Measurements from ENCODE around the gene A2ML1.

The A2ML1 gene

GRCh38 chr12:8829125-8829518, 6.7 kb downstream of the A2ML1 start:
- H3K4me1 ChIP-seq (ENCODE audit: control insufficient read depth in 5 of 5, insufficient read depth in 5 of 5, low read length in 5 of 5): peaks cover 0 to 7% (median 0%) of the 10 kb centered on the region in 5 donors
- H3K27me3 ChIP-seq (ENCODE audit: control insufficient read depth in 5 of 5, insufficient read depth in 4 of 5, low read length in 5 of 5): no peaks in the 10 kb centered on the region
- H3K36me3 ChIP-seq (ENCODE audit: control insufficient read depth in 5 of 5, insufficient read depth in 5 of 5, low read length in 5 of 5): no peaks in the 10 kb centered on the region
- no peak overlapping the region for H3K9ac ChIP-seq (ENCODE audit: low read length in 5 of 5)
- H3K27ac ChIP-seq (ENCODE audit: low read depth, low read length): no peak overlapping the region
- no peak overlapping the region for H3K4me3 ChIP-seq (ENCODE audit: low read depth in 1 of 5, low read length in 5 of 5)
- H3K9me3 ChIP-seq (ENCODE audit: control insufficient read depth in 5 of 5, low read length in 5 of 5): peaks cover 0 to 5% (median 0%) of the 10 kb centered on the region in 5 donors

GRCh38 chr12:8829621-8830020, 7.2 kb downstream of the A2ML1 start:
- Histone ChIP-seq H3K9ac (ENCODE audit: low read length in 5 of 5) (no peak overlapping the region), H3K27me3 (ENCODE audit: control insufficient read depth in 5 of 5, insufficient read depth in 4 of 5, low read length in 5 of 5) (no peaks in the 10 kb centered on the region), H3K36me3 (ENCODE audit: control insufficient read depth in 5 of 5, insufficient read depth in 5 of 5, low read length in 5 of 5) (no peaks in the 10 kb centered on the region), H3K27ac (ENCODE audit: low read depth, low read length) (no peak overlapping the region), H3K4me1 (ENCODE audit: control insufficient read depth in 5 of 5, insufficient read depth in 5 of 5, low read length in 5 of 5) (peaks cover 0 to 7% (median 0%) of the 10 kb centered on the region in 5 donors), H3K4me3 (ENCODE audit: low read depth in 1 of 5, low read length in 5 of 5) (no peak overlapping the region), H3K9me3 (ENCODE audit: control insufficient read depth in 5 of 5, low read length in 5 of 5) (peaks cover 0 to 5% (median 0%) of the 10 kb centered on the region in 5 donors)

- Histone ChIP-seq H3K4me1 (ENCODE audit: control insufficient read depth in 5 of 5, insufficient read depth in 5 of 5, low read length in 5 of 5) (peaks cover 0 to 7% (median 0%) of the 10 kb centered on the region in 5 donors), H3K27me3 (ENCODE audit: control insufficient read depth in 5 of 5, insufficient read depth in 4 of 5, low read length in 5 of 5) (no peaks in the 10 kb centered on the region), H3K9me3 (ENCODE audit: control insufficient read depth in 5 of 5, low read length in 5 of 5) (no peaks in the 10 kb centered on the region), H3K9ac (ENCODE audit: low read length in 5 of 5) (no peak overlapping the region), H3K27ac (ENCODE audit: low read depth, low read length) (no peak overlapping the region), H3K36me3 (ENCODE audit: control insufficient read depth in 5 of 5, insufficient read depth in 5 of 5, low read length in 5 of 5) (no peaks in the 10 kb centered on the region), H3K4me3 (ENCODE audit: low read depth in 1 of 5, low read length in 5 of 5) (no peak overlapping the region)
Observed at GRCh38 chr12:8831116-8831515, 8.7 kb downstream of the A2ML1 start.

GRCh38 chr12:8832500-8832899, 10.1 kb downstream of the A2ML1 start:
- Histone ChIP-seq H3K9me3 (ENCODE audit: control insufficient read depth in 5 of 5, low read length in 5 of 5) (no peaks in the 10 kb centered on the region), H3K4me3 (ENCODE audit: low read depth in 1 of 5, low read length in 5 of 5) (no peak overlapping the region), H3K36me3 (ENCODE audit: control insufficient read depth in 5 of 5, insufficient read depth in 5 of 5, low read length in 5 of 5) (no peaks in the 10 kb centered on the region), H3K4me1 (ENCODE audit: control insufficient read depth in 5 of 5, insufficient read depth in 5 of 5, low read length in 5 of 5) (peaks cover 0 to 7% (median 0%) of the 10 kb centered on the region in 5 donors), H3K27ac (ENCODE audit: low read depth, low read length) (no peak overlapping the region), H3K9ac (ENCODE audit: low read length in 5 of 5) (no peak overlapping the region), H3K27me3 (ENCODE audit: control insufficient read depth in 5 of 5, insufficient read depth in 4 of 5, low read length in 5 of 5) (no peaks in the 10 kb centered on the region)

GRCh38 chr12:8834230-8834629, 11.8 kb downstream of the A2ML1 start:
- H3K4me3 ChIP-seq (ENCODE audit: low read depth in 1 of 5, low read length in 5 of 5): no peak overlapping the region
- no peaks in the 10 kb centered on the region for H3K36me3 ChIP-seq (ENCODE audit: control insufficient read depth in 5 of 5, insufficient read depth in 5 of 5, low read length in 5 of 5)
- H3K27me3 ChIP-seq (ENCODE audit: control insufficient read depth in 5 of 5, insufficient read depth in 4 of 5, low read length in 5 of 5): no peaks in the 10 kb centered on the region
- no peak overlapping the region for H3K9ac ChIP-seq (ENCODE audit: low read length in 5 of 5)
- no peak overlapping the region for H3K27ac ChIP-seq (ENCODE audit: low read depth, low read length)
- no peaks in the 10 kb centered on the region for H3K4me1 ChIP-seq (ENCODE audit: control insufficient read depth in 5 of 5, insufficient read depth in 5 of 5, low read length in 5 of 5)
- no peaks in the 10 kb centered on the region for H3K9me3 ChIP-seq (ENCODE audit: control insufficient read depth in 5 of 5, low read length in 5 of 5)

GRCh38 chr12:8837291-8837690, 14.9 kb downstream of the A2ML1 start:
- H3K4me3 ChIP-seq (ENCODE audit: low read depth in 1 of 5, low read length in 5 of 5): no peak overlapping the region
- H3K9ac ChIP-seq (ENCODE audit: low read length in 5 of 5): no peak overlapping the region
- no peak overlapping the region for H3K27ac ChIP-seq (ENCODE audit: low read depth, low read length)
- no peaks in the 10 kb centered on the region for H3K9me3 ChIP-seq (ENCODE audit: control insufficient read depth in 5 of 5, low read length in 5 of 5)
- H3K27me3 ChIP-seq (ENCODE audit: control insufficient read depth in 5 of 5, insufficient read depth in 4 of 5, low read length in 5 of 5): no peaks in the 10 kb centered on the region
- no peaks in the 10 kb centered on the region for H3K4me1 ChIP-seq (ENCODE audit: control insufficient read depth in 5 of 5, insufficient read depth in 5 of 5, low read length in 5 of 5)
- no peaks in the 10 kb centered on the region for H3K36me3 ChIP-seq (ENCODE audit: control insufficient read depth in 5 of 5, insufficient read depth in 5 of 5, low read length in 5 of 5)

- H3K36me3 ChIP-seq (ENCODE audit: control insufficient read depth in 5 of 5, insufficient read depth in 5 of 5, low read length in 5 of 5): no peaks in the 10 kb centered on the region
Observed at GRCh38 chr12:8840321-8840720, 17.9 kb downstream of the A2ML1 start.

GRCh38 chr12:8840938-8841633, 18.7 kb downstream of the A2ML1 start:
- H3K9ac ChIP-seq (ENCODE audit: low read length in 5 of 5): no peak overlapping the region
- peaks cover 0 to 5% (median 3%) of the 10 kb centered on the region in 5 donors for H3K4me1 ChIP-seq (ENCODE audit: control insufficient read depth in 5 of 5, insufficient read depth in 5 of 5, low read length in 5 of 5)

More at GRCh38 chr12:8840321-8840720, 17.9 kb downstream of the A2ML1 start:
- H3K9ac ChIP-seq (ENCODE audit: low read length in 5 of 5): no peak overlapping the region
- H3K4me1 ChIP-seq (ENCODE audit: control insufficient read depth in 5 of 5, insufficient read depth in 5 of 5, low read length in 5 of 5): peaks cover 0 to 5% (median 3%) of the 10 kb centered on the region in 5 donors
- H3K9me3 ChIP-seq (ENCODE audit: control insufficient read depth in 5 of 5, low read length in 5 of 5): no peaks in the 10 kb centered on the region
- H3K27ac ChIP-seq (ENCODE audit: low read depth, low read length): no peak overlapping the region
- H3K4me3 ChIP-seq (ENCODE audit: low read depth in 1 of 5, low read length in 5 of 5): no peak overlapping the region
- no peaks in the 10 kb centered on the region for H3K27me3 ChIP-seq (ENCODE audit: control insufficient read depth in 5 of 5, insufficient read depth in 4 of 5, low read length in 5 of 5)

GRCh38 chr12:8841778-8842177, 19.4 kb downstream of the A2ML1 start:
- no peak overlapping the region for H3K9ac ChIP-seq (ENCODE audit: low read length in 5 of 5)
- H3K4me3 ChIP-seq (ENCODE audit: low read depth in 1 of 5, low read length in 5 of 5): no peak overlapping the region
- H3K27ac ChIP-seq (ENCODE audit: low read depth, low read length): no peak overlapping the region
- no peaks in the 10 kb centered on the region for H3K9me3 ChIP-seq (ENCODE audit: control insufficient read depth in 5 of 5, low read length in 5 of 5)
- no peaks in the 10 kb centered on the region for H3K36me3 ChIP-seq (ENCODE audit: control insufficient read depth in 5 of 5, insufficient read depth in 5 of 5, low read length in 5 of 5)
- H3K4me1 ChIP-seq (ENCODE audit: control insufficient read depth in 5 of 5, insufficient read depth in 5 of 5, low read length in 5 of 5): peaks cover 0 to 5% (median 3%) of the 10 kb centered on the region in 5 donors
- no peaks in the 10 kb centered on the region for H3K27me3 ChIP-seq (ENCODE audit: control insufficient read depth in 5 of 5, insufficient read depth in 4 of 5, low read length in 5 of 5)

More at GRCh38 chr12:8840938-8841633, 18.7 kb downstream of the A2ML1 start:
- no peaks in the 10 kb centered on the region for H3K36me3 ChIP-seq (ENCODE audit: control insufficient read depth in 5 of 5, insufficient read depth in 5 of 5, low read length in 5 of 5)
- no peaks in the 10 kb centered on the region for H3K9me3 ChIP-seq (ENCODE audit: control insufficient read depth in 5 of 5, low read length in 5 of 5)
- H3K27me3 ChIP-seq (ENCODE audit: control insufficient read depth in 5 of 5, insufficient read depth in 4 of 5, low read length in 5 of 5): no peaks in the 10 kb centered on the region
- H3K4me3 ChIP-seq (ENCODE audit: low read depth in 1 of 5, low read length in 5 of 5): no peak overlapping the region
- no peak overlapping the region for H3K27ac ChIP-seq (ENCODE audit: low read depth, low read length)

GRCh38 chr12:8844665-8845064, 22.2 kb downstream of the A2ML1 start:
- Histone ChIP-seq H3K4me3 (ENCODE audit: low read depth in 1 of 5, low read length in 5 of 5) (peak overlapping the region in 1 of 5 donors; percentile 29), H3K27me3 (ENCODE audit: control insufficient read depth in 5 of 5, insufficient read depth in 4 of 5, low read length in 5 of 5) (no peaks in the 10 kb centered on the region), H3K4me1 (ENCODE audit: control insufficient read depth in 5 of 5, insufficient read depth in 5 of 5, low read length in 5 of 5) (peaks cover 0 to 9% (median 7%) of the 10 kb centered on the region in 5 donors), H3K9ac (ENCODE audit: low read length in 5 of 5) (no peak overlapping the region), H3K9me3 (ENCODE audit: control insufficient read depth in 5 of 5, low read length in 5 of 5) (no peaks in the 10 kb centered on the region), H3K36me3 (ENCODE audit: control insufficient read depth in 5 of 5, insufficient read depth in 5 of 5, low read length in 5 of 5) (no peaks in the 10 kb centered on the region), H3K27ac (ENCODE audit: low read depth, low read length) (no peak overlapping the region)

All from subcutaneous abdominal adipose tissue (tissue), 5 donors.